HFFc6 (cell line): ENCODE data around the gene DHH. TPM values are rescaled to one million over a fixed set of nuclear protein-coding genes. Genes with fewer than 3 reads are reported as not detected.

Experiments
- DNase-seq: peaks from one replicate; pipeline ENCODE4 v3.0.0-alpha.2; 2018
- H3K27ac Mint-ChIP-seq: 2 replicates; pipeline ENCODE4 v1.8.0; 2020; ENCODE audit warnings: mild to moderate bottlenecking, mixed read lengths
- H3K27me3 Mint-ChIP-seq: 2 replicates; pipeline ENCODE4 v1.8.0; 2021; ENCODE audit warnings: mild to moderate bottlenecking, moderate library complexity, mixed read lengths; ENCODE audit not compliant: insufficient read depth
- H3K36me3 Mint-ChIP-seq: 2 replicates; pipeline ENCODE4 v1.8.0; 2021; ENCODE audit warnings: low read depth, mixed read lengths
- H3K4me1 Mint-ChIP-seq: 2 replicates; pipeline ENCODE4 v1.8.0; 2020; ENCODE audit warnings: low read depth, mixed read lengths
- H3K4me3 Mint-ChIP-seq: 2 replicates; pipeline ENCODE4 v1.8.0; 2020; ENCODE audit warnings: mild to moderate bottlenecking, moderate library complexity, mixed read lengths
- H3K9me3 Mint-ChIP-seq: 2 replicates; pipeline ENCODE4 v1.8.0; 2020; ENCODE audit warnings: mild to moderate bottlenecking, mixed read lengths
- total RNA-seq, 6 experiments: library from RNA; stranded (reverse); fragmentation: NEBNext Ultra II Directional; extraction: Animal tissue kit (Norgen Biotek cat#: 25700); gene quantifications; 2 replicates in 1 of 6; 3 replicates in 5 of 6; pipeline ENCODE4 v1.2.3, GENCODE V29; 2021
- TF ChIP-seq, protein P1 (sequence below): fragments of 200-600 bp; sonication (generic); IDR thresholded peaks from 2 replicates; pipeline ENCODE4 v1.5.0; 2021; ENCODE audit warnings: antibody characterized with exemption, mild to moderate bottlenecking

Gene DHH
- total RNA-seq, 6 experiments from 2014 or later = 0.07 TPM; not detected in 5

DNA sequence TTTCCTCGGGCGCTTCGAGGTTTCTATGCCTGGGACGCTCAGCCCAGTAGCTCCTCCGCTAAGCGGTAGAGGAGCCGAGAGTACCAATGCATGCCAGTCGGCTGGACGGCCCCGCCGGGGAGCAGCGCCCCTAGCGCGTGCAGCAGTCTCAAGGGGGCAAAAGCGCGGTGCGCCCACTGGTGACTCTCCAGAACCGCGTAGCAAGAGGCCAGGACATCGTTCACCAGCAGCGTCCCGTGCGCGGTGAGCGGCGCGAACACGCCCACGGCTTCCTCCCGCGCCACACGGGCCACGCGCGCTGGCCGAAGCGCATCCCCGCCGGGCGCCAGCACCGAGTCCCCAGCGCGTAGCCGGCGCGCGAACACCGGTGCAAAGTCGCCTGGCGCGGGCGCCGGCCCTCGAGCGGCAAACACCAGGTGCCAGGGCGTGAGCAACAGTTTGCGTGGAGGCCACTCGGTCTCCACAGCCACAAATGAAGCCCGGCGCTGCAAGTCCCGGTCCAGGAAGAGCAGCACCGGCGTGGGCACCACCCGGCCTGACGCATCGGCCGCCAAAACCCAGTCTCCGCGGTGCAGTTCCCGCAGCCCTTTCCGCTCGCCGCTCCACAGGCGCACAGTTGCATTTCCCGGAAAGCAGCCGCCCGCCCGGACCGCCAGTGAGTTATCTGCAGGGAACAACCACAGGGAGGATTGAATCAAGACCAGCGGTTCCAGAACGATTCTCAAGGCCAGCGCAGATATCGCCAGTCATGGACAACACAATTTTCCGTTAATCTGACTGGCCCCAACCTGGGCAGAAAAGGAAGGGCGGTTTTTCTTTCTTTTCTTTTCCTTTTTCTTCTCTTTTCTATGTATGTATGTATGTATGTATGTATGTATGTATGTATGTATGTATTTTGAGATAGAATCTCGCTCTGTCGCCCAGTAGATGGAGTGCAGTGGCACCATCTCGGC is 4.5 kb downstream of the DHH start:
- DNase-seq = peak; percentile 36
- peaks cover 14% of the 10 kb centered on the region for H3K27me3 Mint-ChIP-seq
- H3K9me3 Mint-ChIP-seq = no peaks in the 10 kb centered on the region
- H3K36me3 Mint-ChIP-seq = no peaks in the 10 kb centered on the region
- TF ChIP-seq, protein P1, sequence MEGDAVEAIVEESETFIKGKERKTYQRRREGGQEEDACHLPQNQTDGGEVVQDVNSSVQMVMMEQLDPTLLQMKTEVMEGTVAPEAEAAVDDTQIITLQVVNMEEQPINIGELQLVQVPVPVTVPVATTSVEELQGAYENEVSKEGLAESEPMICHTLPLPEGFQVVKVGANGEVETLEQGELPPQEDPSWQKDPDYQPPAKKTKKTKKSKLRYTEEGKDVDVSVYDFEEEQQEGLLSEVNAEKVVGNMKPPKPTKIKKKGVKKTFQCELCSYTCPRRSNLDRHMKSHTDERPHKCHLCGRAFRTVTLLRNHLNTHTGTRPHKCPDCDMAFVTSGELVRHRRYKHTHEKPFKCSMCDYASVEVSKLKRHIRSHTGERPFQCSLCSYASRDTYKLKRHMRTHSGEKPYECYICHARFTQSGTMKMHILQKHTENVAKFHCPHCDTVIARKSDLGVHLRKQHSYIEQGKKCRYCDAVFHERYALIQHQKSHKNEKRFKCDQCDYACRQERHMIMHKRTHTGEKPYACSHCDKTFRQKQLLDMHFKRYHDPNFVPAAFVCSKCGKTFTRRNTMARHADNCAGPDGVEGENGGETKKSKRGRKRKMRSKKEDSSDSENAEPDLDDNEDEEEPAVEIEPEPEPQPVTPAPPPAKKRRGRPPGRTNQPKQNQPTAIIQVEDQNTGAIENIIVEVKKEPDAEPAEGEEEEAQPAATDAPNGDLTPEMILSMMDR = peak; percentile 53
- peaks cover 46% of the 10 kb centered on the region for H3K4me1 Mint-ChIP-seq
- peak overlapping the region; percentile 82 for H3K4me3 Mint-ChIP-seq
- no peak overlapping the region for H3K27ac Mint-ChIP-seq

DNA sequence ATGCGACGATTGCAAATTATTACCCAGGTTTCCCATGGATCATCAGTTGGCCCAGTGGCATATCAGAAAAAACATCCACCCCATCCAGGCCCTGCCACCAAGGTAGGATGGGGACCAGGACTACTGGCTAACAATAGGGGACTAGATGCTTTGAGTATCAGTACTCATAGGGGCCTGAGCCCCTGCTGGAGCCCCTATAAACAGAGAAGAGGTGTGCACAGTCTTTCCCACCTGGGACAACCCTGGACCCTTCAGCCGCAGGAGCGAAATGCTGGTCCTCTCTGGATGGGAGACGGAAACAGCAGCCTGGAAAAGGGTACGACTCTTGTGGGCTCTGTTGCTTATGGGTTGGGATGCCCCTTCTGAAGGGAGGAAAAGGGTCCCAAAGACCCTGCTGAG is 5.7 kb downstream of the DHH start:
- peaks cover 14% of the 10 kb centered on the region; the same call in 1 of the 2 replicates for H3K27me3 Mint-ChIP-seq
- H3K4me3 Mint-ChIP-seq = 0 out of 2 replicates have a peak overlapping the region, but pooled peaks have one; percentile 57
- H3K27ac Mint-ChIP-seq = no peak overlapping the region

GRCh38 chr12:49088150-49088931 is 6.3 kb downstream of the DHH start:
- peak; percentile 81 for DNase-seq
- Mint-ChIP-seq H3K27me3 (peaks cover 12% of the 10 kb centered on the region; the same call in 1 of the 2 replicates), H3K4me1 (peaks cover 36% of the 10 kb centered on the region), H3K4me3 (peak overlapping the region; percentile 57), H3K9me3 (no peaks in the 10 kb centered on the region), H3K36me3 (no peaks in the 10 kb centered on the region), H3K27ac (no peak overlapping the region)
- TF ChIP-seq, protein P1 = peak; percentile 93

More for the DNA sequence above, 5.7 kb downstream of the DHH start:
- no peaks in the 10 kb centered on the region for H3K9me3 Mint-ChIP-seq
- TF ChIP-seq, protein P1 = no peak
- H3K36me3 Mint-ChIP-seq = no peaks in the 10 kb centered on the region
- peaks cover 41% of the 10 kb centered on the region for H3K4me1 Mint-ChIP-seq
- DNase-seq = no peak

- Mint-ChIP-seq H3K4me1 (peaks cover 22% of the 10 kb centered on the region), H3K9me3 (no peaks in the 10 kb centered on the region), H3K27me3 (peaks cover 11% of the 10 kb centered on the region; the same call in 1 of the 2 replicates), H3K27ac (peak overlapping the region; percentile 1; the same call in 1 of the 2 replicates), H3K36me3 (no peaks in the 10 kb centered on the region), H3K4me3 (no peak overlapping the region)
- TF ChIP-seq, protein P1 = no peak
- DNase-seq = no peak
Measured at GRCh38 chr12:49086116-49086515, 8.5 kb downstream of the DHH start.

DNA sequence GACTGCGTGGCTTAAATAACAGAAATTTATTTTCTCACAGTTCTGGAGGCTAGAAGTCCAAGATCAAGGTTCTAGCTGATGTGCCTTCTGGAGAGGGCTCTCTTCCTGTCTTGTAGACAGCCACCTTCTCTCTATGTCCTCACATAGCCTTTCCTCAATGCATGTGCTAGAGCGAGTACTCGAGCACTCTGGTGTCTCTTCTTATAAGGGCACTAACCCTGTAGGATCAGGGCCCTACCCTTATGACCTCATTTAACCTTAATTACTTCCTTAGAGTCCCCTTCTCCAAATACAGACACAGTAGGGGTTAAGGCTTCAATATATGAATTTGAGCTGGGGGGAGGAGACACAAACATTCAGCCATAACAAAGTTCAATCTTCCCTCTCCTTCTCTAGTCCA is 10.2 kb downstream of the DHH start:
- Mint-ChIP-seq H3K27me3 (peaks cover 12% of the 10 kb centered on the region), H3K27ac (no peak overlapping the region), H3K4me3 (no peak overlapping the region), H3K4me1 (peaks cover 16% of the 10 kb centered on the region), H3K36me3 (no peaks in the 10 kb centered on the region), H3K9me3 (no peaks in the 10 kb centered on the region)
- DNase-seq = no peak
- TF ChIP-seq, protein P1 = no peak
